ENCODE data around the gene TMC8.
"Not testable (repeated sequence)": the region's sequence is repeated elsewhere in the genome, so short reads cannot be mapped to it uniquely, and the experiment has no call there.

TMC8 gene

GRCh38 chr17:78138204-78139060 is 7.9 kb downstream of the TMC8 start:
- peak in 1 of 2 donors; percentile 46 for DNase-seq

DNA sequence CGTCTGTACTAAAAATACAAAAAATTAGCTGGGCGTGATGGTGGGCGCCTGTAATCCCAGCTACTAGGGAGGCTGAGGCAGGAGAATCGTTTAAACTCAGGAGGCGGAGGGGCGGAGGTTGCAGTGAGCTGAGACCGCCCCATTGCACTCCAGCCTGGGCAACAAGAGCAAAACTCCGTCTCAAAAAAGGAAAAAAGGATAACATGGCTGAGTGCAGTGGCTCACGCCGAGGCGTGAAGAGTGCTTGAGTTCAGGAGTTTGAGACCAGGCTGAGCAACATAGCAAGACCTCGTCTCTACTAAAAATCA is 9.2 kb downstream of the TMC8 start:
- DNase-seq: not testable (repeated sequence)

GRCh38 chr17:78140169-78141051 is 9.8 kb downstream of the TMC8 start:
- DNase-seq: peak; percentile 94 to 97

DNA sequence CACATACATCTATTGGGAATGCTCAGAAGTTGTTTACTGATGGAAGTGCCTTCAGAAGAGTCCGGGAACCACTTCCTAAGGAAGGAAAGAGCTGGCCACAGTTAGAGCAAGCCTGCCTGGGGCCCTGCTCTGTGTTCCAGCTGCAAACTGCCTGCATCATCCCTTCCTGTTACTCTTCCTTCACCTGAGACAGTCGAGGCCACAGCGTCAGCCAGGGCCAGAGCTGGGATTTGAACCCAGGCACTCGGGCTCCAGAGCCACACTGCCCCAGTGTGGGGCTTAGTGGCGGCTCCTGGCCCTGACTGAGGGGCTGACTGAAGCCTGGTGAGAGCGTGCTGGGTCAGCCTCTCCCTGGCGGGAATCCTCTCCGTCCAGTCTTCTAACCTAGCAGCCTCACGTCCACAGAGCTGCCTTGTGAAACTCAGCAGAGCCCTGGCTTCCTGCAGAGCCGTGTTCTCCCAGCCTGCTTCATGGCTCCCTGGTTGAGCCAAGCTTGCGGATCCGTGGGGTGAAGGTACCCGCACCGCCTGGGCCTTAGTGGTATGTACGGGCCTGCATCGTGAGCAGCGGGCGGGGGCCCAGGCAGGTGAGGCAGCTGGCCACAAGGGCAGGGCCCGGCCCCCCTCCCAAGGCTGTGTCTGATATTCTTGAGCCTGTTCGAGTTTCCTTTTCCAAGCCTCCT is 11.0 kb downstream of the TMC8 start:
- DNase-seq: no peak

- peak in 1 of 2 donors; percentile 44 for DNase-seq
Observed at GRCh38 chr17:78142119-78142861, 11.7 kb downstream of the TMC8 start.

- DNase-seq: no peak
Observed at GRCh38 chr17:78143214-78144146, 12.9 kb downstream of the TMC8 start.

- peak; percentile 91 to 97 for DNase-seq
Observed at GRCh38 chr17:78144147-78144719, 13.7 kb downstream of the TMC8 start.

- DNase-seq: no peak
Observed at GRCh38 chr17:78144736-78145641, 14.4 kb downstream of the TMC8 start.

- no peak for DNase-seq
Observed at GRCh38 chr17:78146471-78146869, 15.9 kb downstream of the TMC8 start.

- no peak for DNase-seq
Observed at GRCh38 chr17:78146881-78147280, 16.3 kb downstream of the TMC8 start.

GRCh38 chr17:78147315-78147998 is 16.9 kb downstream of the TMC8 start:
- DNase-seq: no peak

GRCh38 chr17:78148286-78149016 is 17.9 kb downstream of the TMC8 start:
- no peak for DNase-seq

DNA sequence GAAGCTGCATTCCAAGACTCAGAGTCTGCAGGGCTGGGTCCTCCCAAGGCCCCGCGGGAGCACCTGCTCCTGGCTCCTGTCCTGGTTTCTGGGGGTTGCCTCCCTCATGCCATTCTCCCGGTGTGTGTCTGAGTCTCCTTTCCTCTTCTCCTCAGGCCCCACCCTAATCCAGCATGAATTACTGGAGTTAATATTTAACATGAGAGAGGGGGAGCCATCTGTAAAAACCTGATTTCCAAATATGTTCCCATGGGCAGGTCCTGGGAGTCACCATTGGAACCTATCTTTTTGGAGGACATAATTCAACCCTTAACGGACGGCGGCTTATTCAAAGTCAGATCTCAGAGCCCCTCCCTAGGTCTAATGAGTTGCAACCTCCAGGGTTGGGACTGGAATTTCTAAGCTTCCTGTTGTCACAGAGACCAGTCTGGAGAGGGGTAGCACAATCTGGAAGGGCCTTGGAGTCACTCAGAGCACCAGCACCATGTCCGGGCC is 21.0 kb downstream of the TMC8 start:
- DNase-seq: no peak

- DNase-seq: peak; percentile 78 to 80
Observed at GRCh38 chr17:78154903-78155811, 24.6 kb downstream of the TMC8 start.

DNA sequence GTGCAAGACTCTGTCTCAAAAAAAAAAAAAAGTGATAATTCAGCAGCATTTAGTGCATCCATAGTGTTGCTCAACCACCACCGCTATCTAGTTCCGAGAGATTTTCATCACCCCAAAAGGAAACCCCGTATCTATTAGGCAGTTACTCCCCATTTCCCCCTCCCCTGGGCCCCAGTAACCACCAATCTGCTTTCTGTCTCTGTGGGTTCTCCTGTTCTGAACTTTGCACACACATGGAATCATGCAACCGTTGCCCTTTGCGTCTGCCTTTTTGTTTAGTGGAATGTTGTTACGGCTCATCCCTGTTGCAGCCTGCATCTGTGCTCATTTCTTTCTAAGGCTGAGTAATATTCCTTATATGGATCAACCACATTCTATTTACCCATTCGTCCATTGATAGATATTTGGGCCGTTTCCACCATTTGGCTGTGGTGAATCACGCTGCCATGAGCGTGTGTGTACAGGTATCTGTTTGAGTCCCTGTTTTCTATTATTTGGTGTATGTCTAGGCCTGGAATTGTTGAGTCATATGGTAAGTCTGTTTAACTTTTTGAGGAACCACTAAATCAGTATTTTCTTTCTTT is 29.1 kb downstream of the TMC8 start:
- DNase-seq: no peak

- DNase-seq: no peak
Observed at GRCh38 chr17:78163881-78164747, 33.5 kb downstream of the TMC8 start.
